Measurements from ENCODE around the gene GOLM1.
"Not testable (repeated sequence)": the region's sequence is repeated elsewhere in the genome, so short reads cannot be mapped to it uniquely, and the experiment has no call there.

DNA sequence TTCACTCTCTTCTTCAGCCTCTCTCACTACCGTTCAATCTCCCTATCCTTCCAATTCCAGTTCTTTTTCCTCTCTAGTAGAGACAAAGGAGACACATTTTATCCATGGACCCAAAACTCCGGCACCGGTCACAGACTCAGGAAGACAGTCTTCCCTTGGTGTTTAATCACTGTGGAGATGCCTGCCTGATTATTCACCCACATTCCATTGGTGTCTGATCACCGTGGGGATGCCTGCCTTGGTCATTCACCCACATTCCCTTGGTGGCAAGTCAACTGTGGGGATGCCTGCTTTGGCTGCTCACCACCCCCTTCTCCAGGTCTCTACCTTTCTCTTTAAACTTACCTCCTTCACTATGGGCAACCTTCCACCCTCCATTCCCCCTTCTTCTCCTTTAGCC is 47.3 kb upstream of the GOLM1 start:
- TF ChIP-seq EZH2 (IDR thresholded peaks at IDR 0.05; ENCODE audit: insufficient read depth, poor library complexity, severe bottlenecking); EZH2phosphoT487 (IDR thresholded peaks at IDR 0.05; ENCODE audit: insufficient read depth, low read depth): not testable (repeated sequence)
